Colonic mucosa (tissue), 4 donors: Measurements from ENCODE around the gene FOXJ1. TPM values are rescaled to one million over a fixed set of nuclear protein-coding genes. Genes with fewer than 3 reads are reported as not detected.

Experiments used
- DNase-seq: peaks from one replicate; pipeline ENCODE4 v3.0.0-alpha.2; 2020
- H3K27ac ChIP-seq: fragments of 200-600 bp; one replicate; pipeline ENCODE4 v1.8.0; 2021
- H3K27me3 ChIP-seq: fragments of 200-600 bp; one replicate; pipeline ENCODE4 v1.8.0; 2021
- H3K36me3 ChIP-seq: fragments of 200-600 bp; one replicate; pipeline ENCODE4 v1.8.0; 2021
- H3K4me1 ChIP-seq: fragments of 200-600 bp; one replicate; pipeline ENCODE4 v1.8.0; 2021; ENCODE audit warnings: mild to moderate bottlenecking
- H3K4me3 ChIP-seq: fragments of 200-600 bp; one replicate; pipeline ENCODE4 v1.8.0; 2021
- H3K9ac ChIP-seq, 2 donors: one replicate each; pipeline ENCODE4 v1.7.0; 2013; ENCODE audit warnings: control low read depth in 2 of 2, low read depth in 2 of 2, low read length in 2 of 2
- H3K9me3 ChIP-seq: fragments of 200-600 bp; one replicate; pipeline ENCODE4 v1.8.0; 2021
- intact Hi-C: fragments of 100-400 bp; cut with DNase I; formaldehyde crosslinking; loops from one replicate; pipeline ENCODE4 v1.14.1; 2022
- total RNA-seq, 2 donors: library from RNA; stranded (reverse); fragmentation: NEBNext Ultra II Directional in 1 of 2; extraction: Animal tissue kit (Norgen Biotek cat#: 25700) in 1 of 2; gene quantifications; one replicate each; pipeline ENCODE4 v1.2.1, GENCODE V29; 2021
- TF ChIP-seq, protein P1 (sequence below): fragments of 200-600 bp; IDR thresholded peaks from one replicate; pipeline ENCODE4 v1.8.0; 2022; ENCODE audit warnings: antibody characterized with exemption, mild to moderate bottlenecking
- donor health status: healthy.
- donor health status: DM: no; HTN: no; CAD: no.
- donor health status: DM: no; HTN: no; CAD: no.

The FOXJ1 gene
- total RNA-seq, 2 donors from 2014 or later: 1.4 to 2.5 TPM

DNA sequence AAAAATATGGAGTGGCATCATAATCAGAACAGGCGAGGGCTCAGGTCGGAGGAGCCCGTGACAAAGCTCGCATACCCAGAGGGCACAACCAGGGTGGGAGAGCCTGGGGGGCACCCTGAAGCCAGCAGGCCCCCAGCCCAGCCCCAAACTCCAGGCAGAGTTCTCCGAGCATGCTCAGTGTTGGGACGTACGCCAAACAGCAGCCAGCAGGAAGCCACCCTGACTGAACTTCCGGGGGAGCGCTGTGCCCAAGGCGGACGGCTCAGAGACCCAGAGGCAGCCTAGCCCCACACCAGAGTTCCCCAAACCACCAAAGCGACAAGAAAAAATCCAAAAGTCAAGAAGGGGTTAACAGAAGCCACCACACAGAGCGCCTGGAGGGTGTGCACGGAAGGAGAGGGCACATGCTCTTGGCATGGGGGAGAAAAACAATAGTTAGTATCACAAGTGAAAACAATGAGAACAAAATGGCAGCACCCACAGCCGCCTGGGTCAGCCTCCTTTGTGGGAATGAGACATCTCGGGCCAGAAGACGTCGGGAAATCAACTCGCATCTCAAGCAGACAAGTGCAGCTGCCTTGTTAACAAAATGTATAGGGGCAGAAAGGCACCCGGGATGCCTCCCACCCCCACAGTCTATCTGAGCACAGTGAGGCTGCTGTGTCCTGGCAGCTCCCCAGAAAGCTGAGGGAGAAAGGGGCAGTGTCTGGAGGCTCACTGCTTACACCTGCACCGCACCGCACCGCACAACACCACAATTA, 49.3 kb downstream of the FOXJ1 start:
- Histone ChIP-seq H3K4me1 (no peaks in the 10 kb centered on the region), H3K9ac (no peak overlapping the region), H3K9me3 (no peaks in the 10 kb centered on the region), H3K4me3 (no peak overlapping the region), H3K36me3 (peaks cover 31% of the 10 kb centered on the region), H3K27me3 (no peaks in the 10 kb centered on the region), H3K27ac (no peak overlapping the region)
- DNase-seq: no peak
- TF ChIP-seq, protein P1, sequence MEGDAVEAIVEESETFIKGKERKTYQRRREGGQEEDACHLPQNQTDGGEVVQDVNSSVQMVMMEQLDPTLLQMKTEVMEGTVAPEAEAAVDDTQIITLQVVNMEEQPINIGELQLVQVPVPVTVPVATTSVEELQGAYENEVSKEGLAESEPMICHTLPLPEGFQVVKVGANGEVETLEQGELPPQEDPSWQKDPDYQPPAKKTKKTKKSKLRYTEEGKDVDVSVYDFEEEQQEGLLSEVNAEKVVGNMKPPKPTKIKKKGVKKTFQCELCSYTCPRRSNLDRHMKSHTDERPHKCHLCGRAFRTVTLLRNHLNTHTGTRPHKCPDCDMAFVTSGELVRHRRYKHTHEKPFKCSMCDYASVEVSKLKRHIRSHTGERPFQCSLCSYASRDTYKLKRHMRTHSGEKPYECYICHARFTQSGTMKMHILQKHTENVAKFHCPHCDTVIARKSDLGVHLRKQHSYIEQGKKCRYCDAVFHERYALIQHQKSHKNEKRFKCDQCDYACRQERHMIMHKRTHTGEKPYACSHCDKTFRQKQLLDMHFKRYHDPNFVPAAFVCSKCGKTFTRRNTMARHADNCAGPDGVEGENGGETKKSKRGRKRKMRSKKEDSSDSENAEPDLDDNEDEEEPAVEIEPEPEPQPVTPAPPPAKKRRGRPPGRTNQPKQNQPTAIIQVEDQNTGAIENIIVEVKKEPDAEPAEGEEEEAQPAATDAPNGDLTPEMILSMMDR: no peak
- intact Hi-C loops: no loop called here

DNA sequence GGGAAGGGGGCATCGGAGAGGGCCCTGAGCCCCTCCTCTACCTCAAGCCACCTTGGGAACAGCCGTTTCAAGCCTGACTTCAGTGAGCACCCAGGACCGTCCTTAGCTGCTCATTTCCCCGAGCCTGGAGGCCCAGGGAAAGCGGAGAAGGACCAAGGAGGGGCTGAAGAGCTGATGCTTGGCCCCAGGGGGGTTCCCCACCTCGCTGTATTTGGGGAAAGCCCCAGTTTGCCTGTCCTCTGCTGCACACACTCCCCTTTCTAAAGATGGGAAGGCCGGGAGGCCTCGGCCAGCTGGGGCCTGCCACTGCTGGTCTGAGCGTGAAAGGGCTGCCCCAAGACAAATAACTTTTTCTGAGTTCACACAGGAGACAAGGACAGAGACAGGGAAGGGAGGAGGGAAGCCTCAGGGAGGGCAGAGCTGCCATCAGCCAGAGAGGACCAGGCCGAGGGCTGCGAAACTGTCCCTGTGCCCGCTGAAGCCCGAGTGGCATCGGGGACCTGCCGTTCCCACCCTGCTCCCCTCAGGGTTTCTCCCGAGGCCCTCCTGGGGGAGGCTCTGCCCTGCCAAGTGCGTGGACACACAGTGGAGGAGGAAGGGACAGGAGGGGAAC, 50.4 kb downstream of the FOXJ1 start:
- peaks cover 27% of the 10 kb centered on the region for H3K36me3 ChIP-seq
- no peaks in the 10 kb centered on the region for H3K9me3 ChIP-seq
- H3K9ac ChIP-seq: no peak overlapping the region
- H3K27ac ChIP-seq: no peak overlapping the region
- no peaks in the 10 kb centered on the region for H3K4me1 ChIP-seq
- peak; percentile 14 for DNase-seq
- no peaks in the 10 kb centered on the region for H3K27me3 ChIP-seq
- intact Hi-C loops: no loop called here
- H3K4me3 ChIP-seq: no peak overlapping the region
- TF ChIP-seq, protein P1: no peak

DNA sequence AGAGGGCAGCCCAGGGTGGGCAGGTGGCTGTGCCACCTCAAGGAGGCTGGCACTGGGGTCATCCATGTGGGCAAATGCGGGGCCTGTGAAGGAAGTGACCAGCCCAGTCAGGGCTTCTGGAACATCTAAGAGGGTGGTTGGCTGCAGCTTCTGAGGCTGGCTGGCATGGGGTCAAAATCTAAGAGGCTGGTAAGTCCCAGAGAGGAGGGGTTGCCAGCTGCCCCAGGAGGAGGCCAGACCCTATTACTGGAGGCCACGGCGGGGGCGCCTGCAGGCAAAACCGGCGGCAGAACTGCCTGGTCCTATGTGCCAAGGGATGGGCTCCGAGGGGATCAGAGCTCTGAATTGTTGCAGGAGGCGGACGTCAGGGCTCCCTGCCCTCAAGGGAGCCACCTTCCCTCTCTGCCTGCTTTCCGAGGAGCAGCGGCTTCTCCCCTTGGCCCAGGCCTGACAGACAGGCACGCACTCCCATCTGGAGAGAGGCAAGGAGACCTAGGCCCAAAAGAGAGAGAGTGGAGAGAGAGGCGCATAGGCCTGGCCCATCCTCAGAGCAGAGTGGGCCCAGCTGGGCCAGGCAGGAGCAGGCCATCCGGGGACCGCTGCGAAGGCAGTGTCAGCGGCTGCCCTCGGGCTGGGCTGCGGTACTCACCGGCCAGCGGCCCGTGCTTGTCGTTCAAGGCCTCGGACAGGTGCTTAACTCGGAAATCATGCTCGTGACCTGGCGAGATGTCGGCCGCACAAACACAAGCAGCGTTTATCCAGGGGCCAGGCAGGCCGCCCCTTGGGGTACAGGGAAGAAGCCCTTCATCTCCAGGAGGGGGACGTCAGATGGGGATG, 51.1 kb downstream of the FOXJ1 start:
- TF ChIP-seq, protein P1: no peak
- H3K27ac ChIP-seq: no peak overlapping the region
- no peak overlapping the region for H3K4me3 ChIP-seq
- H3K9me3 ChIP-seq: no peaks in the 10 kb centered on the region
- DNase-seq: no peak
- no peaks in the 10 kb centered on the region for H3K4me1 ChIP-seq
- intact Hi-C loops: no loop called here
- no peaks in the 10 kb centered on the region for H3K27me3 ChIP-seq
- no peak overlapping the region for H3K9ac ChIP-seq
- H3K36me3 ChIP-seq: peaks cover 34% of the 10 kb centered on the region

DNA sequence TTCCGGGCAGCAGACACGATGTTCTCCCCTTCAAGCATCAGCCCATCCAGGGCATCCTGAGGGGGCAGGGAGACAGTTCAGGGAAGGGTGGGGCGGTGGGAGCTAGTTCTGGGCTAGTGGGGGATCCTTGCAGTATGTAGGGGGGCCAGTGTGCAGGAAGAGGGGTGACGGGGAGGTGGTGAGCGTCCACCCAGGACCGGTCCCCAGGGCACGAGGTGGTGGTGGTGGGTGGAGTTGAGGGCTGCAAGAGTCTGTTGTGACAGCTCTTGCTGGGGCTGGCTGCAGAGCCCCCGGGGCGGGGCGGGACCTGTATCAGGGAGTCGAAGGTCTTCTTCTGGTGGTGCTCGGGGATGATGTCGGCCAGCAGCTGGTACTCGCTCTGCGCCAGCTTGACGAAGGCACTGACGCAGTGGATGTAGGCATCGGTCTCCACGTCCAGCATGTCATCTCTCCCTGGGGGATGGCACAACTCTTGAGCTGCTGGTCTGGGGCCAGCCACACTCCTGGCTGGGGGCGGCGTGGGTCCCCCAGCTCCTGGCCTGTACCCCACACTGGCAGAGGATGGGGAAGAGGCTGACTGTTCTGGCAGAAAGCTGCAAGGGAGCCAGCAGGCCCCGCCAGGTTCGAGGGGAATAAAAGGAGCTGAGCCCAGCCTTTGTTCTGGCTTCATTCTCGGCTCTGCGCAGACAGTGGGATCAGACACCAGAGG, 52.0 kb downstream of the FOXJ1 start:
- no peak overlapping the region for H3K4me3 ChIP-seq
- DNase-seq: no peak
- no peaks in the 10 kb centered on the region for H3K9me3 ChIP-seq
- H3K4me1 ChIP-seq: no peaks in the 10 kb centered on the region
- no peaks in the 10 kb centered on the region for H3K27me3 ChIP-seq
- peaks cover 28% of the 10 kb centered on the region for H3K36me3 ChIP-seq
- intact Hi-C loops: no loop called here
- no peak overlapping the region for H3K9ac ChIP-seq
- H3K27ac ChIP-seq: no peak overlapping the region
- TF ChIP-seq, protein P1: no peak
